Thymus (tissue), 11 donors: ENCODE data around the gene SLC52A1. TPM values are rescaled to one million over a fixed set of nuclear protein-coding genes. Genes with fewer than 3 reads are reported as not detected.

Experiments used
- DNase-seq, 9 donors: peaks; one replicate each; pipeline ENCODE4 v3.0.0-alpha.2; 2013; ENCODE audit warnings: low spot score in 9 of 9, low read depth in 6 of 9, missing footprints in 1 of 9
- H3K27ac ChIP-seq, 2 donors: one replicate each; pipeline ENCODE4 v1.5.1; 2013; ENCODE audit warnings: control low read depth in 1 of 2, low read depth in 1 of 2, low read length in 1 of 2, mild to moderate bottlenecking in 1 of 2, moderate library complexity in 1 of 2
- H3K27me3 ChIP-seq, 2 donors: one replicate each; pipeline ENCODE4 v1.5.1; 2013; ENCODE audit warnings: low read length in 1 of 2; ENCODE audit not compliant: control insufficient read depth in 2 of 2, insufficient read depth in 1 of 2
- H3K36me3 ChIP-seq, 2 donors: one replicate each; pipeline ENCODE4 v1.5.1; 2013; ENCODE audit warnings: low read length in 1 of 2, mild to moderate bottlenecking in 1 of 2, moderate library complexity in 1 of 2; ENCODE audit not compliant: control insufficient read depth in 2 of 2, insufficient read depth in 2 of 2
- H3K4me1 ChIP-seq, 2 donors: one replicate each; pipeline ENCODE4 v1.5.1; 2013; ENCODE audit warnings: low read length in 2 of 2; ENCODE audit not compliant: control insufficient read depth in 2 of 2, insufficient read depth in 2 of 2
- H3K4me3 ChIP-seq, 2 donors: one replicate each; pipeline ENCODE4 v1.5.1; 2013; ENCODE audit warnings: low read length in 2 of 2, control low read depth in 1 of 2, mild to moderate bottlenecking in 1 of 2
- H3K9me3 ChIP-seq, 2 donors: one replicate each; pipeline ENCODE4 v1.5.1; 2013; ENCODE audit warnings: low read length in 1 of 2, mild to moderate bottlenecking in 1 of 2; ENCODE audit not compliant: control insufficient read depth in 2 of 2, insufficient read depth in 1 of 2
- WGBS: extraction: QIAGEN DNeasy Blood & Tissue Kit; methylation state at CpG from one replicate; pipeline ENCODE4 v1.1.7; 2013; 5-methylcytosine and 5-hydroxymethylcytosine counted together
- polyA plus RNA-seq: library from polyadenylated mRNA; stranded (reverse); fragments of 200-250 nt; gene quantifications from one replicate; pipeline ENCODE4 v1.2.3, GENCODE V29; 2013
- total RNA-seq: library from RNA; stranded (reverse); fragments of 120-200 nt; gene quantifications from one replicate; pipeline ENCODE4 v1.2.4, GENCODE V29; 2013
- donor health status: healthy.

Gene SLC52A1
- total and polyA plus RNA-seq, 2 donors = 0.80 to 0.96 TPM

DNA sequence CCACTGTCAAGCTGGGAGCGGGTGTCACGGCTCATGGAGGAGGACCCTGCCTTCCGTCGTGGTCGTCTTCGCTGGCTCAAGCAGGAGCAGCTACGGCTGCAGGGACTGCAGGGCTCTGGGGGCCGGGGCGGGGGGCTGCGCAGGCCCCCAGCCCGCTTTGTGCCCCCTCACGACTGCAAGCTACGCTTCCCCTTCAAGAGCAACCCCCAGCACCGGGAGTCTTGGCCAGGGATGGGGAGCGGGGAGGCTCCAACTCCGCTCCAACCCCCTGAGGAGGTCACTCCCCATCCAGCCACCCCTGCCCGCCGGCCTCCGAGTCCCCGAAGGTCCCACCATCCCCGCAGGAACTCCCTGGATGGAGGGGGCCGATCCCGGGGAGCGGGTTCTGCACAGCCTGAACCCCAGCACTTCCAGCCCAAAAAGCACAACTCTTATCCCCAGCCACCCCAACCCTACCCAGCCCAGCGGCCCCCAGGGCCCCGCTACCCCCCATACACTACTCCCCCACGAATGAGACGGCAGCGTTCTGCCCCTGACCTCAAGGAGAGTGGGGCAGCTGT is 11.6 kb downstream of the SLC52A1 start:
- no peak for DNase-seq
- H3K36me3 ChIP-seq = peaks cover 23 to 36% of the 10 kb centered on the region in 2 donors
- H3K4me1 ChIP-seq = peaks cover 0 to 3% of the 10 kb centered on the region in 2 donors
- H3K4me3 ChIP-seq = no peak overlapping the region
- no peaks in the 10 kb centered on the region for H3K27me3 ChIP-seq
- H3K27ac ChIP-seq = no peak overlapping the region
- no peaks in the 10 kb centered on the region for H3K9me3 ChIP-seq
- WGBS = 91% methylated on average over 29 of the region's 29 CpGs

DNA sequence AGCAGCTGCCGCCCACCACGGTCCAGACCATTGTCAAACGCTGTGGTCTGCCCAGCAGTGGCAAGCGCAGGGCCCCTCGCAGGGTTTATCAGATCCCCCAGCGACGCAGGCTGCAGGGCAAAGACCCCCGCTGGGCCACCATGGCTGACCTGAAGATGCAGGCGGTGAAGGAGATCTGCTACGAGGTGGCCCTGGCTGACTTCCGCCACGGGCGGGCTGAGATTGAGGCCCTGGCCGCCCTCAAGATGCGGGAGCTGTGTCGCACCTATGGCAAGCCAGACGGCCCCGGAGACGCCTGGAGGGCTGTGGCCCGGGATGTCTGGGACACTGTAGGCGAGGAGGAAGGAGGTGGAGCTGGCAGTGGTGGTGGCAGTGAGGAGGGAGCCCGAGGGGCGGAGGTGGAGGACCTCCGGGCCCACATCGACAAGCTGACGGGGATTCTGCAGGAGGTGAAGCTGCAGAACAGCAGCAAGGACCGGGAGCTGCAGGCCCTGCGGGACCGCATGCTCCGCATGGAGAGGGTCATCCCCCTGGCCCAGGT is 13.0 kb downstream of the SLC52A1 start:
- Histone ChIP-seq H3K9me3 (no peaks in the 10 kb centered on the region), H3K36me3 (peaks cover 23 to 36% of the 10 kb centered on the region in 2 donors), H3K4me3 (no peak overlapping the region), H3K27ac (no peak overlapping the region), H3K4me1 (peaks cover 0 to 3% of the 10 kb centered on the region in 2 donors), H3K27me3 (no peaks in the 10 kb centered on the region)
- WGBS = 97% methylated on average over 30 of the region's 30 CpGs
- DNase-seq = no peak

DNA sequence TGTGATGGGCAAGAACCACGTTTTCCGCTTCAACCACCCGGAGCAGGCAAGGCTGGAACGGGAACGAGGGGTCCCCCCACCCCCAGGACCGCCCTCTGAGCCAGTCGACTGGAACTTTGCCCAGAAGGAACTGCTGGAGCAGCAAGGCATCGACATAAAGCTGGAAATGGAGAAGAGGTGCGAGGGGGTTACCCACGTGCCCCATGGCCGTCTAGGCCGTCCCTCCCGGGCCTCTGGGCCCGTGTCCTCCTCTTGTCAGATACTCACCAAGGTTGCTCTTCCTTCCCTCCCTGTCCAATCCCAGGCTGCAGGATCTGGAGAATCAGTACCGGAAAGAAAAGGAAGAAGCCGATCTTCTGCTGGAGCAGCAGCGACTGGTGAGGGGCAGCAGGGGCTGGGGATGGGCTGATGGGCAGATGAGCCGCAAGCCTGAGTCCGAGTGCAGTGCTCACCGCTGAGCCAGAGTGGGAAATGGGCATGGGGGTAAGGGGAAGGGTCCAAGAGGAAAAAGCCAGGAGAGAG is 14.7 kb downstream of the SLC52A1 start:
- Histone ChIP-seq H3K27ac (no peak overlapping the region), H3K4me3 (no peak overlapping the region), H3K27me3 (no peaks in the 10 kb centered on the region), H3K4me1 (peaks cover 0 to 3% of the 10 kb centered on the region in 2 donors), H3K9me3 (no peaks in the 10 kb centered on the region), H3K36me3 (peaks cover 26 to 44% of the 10 kb centered on the region in 2 donors)
- DNase-seq = no peak
- 94% methylated on average over 20 of the region's 20 CpGs for WGBS

DNA sequence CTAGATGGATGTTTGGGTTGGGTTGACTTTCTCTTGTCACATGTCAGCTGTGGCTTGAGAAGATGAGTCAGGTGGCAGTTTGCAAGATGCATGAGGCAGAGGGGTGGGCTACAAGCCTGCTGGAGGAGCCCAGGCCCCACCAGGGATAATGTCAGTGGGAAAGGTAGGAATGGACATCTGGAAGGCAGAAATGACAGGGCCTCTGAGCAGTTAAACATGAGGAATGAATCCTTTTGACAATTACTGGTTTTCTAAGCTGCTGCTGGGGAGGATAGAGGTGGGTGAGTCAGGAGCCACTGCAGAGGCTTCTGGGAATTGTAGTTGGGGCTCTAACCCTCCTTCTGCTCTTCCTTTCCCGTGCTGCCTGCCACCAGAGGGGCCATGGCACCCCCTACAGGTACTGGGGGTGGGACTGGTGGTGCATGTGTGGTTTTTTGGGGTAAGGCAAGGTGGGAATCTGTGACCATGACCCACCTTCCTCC is 15.7 kb downstream of the SLC52A1 start:
- 11% methylated on average over 1 of the region's 1 CpG for WGBS
- Histone ChIP-seq H3K36me3 (peaks cover 33 to 45% of the 10 kb centered on the region in 2 donors), H3K27ac (no peak overlapping the region), H3K9me3 (no peaks in the 10 kb centered on the region), H3K4me3 (no peak overlapping the region), H3K27me3 (no peaks in the 10 kb centered on the region), H3K4me1 (peaks cover 0 to 3% of the 10 kb centered on the region in 2 donors)
- peak in 7 of 9 donors; percentile 23 to 76 (median 47) for DNase-seq

DNA sequence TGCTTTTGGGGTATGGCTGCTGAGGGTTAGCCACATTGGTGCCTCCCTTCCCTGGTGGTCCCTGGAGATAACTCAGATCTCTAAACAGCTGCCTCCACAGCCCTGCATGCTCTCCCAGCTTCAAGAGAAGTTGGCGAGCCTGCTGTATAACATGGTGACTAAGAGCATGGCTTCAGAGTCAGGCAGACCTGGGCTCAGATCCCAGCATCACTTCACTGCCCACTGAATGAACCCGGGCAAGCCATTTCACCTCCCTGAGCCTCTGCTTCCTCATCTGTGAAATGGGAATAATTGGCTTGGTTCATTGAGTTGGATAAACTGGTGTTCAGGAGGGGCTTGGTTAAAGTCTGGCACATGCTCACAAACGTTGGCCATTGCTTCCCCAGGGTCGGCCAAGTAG is 20.9 kb downstream of the SLC52A1 start:
- H3K36me3 ChIP-seq = peaks cover 18 to 26% of the 10 kb centered on the region in 2 donors
- no peak for DNase-seq
- WGBS = 95% methylated on average over 4 of the region's 4 CpGs

DNA sequence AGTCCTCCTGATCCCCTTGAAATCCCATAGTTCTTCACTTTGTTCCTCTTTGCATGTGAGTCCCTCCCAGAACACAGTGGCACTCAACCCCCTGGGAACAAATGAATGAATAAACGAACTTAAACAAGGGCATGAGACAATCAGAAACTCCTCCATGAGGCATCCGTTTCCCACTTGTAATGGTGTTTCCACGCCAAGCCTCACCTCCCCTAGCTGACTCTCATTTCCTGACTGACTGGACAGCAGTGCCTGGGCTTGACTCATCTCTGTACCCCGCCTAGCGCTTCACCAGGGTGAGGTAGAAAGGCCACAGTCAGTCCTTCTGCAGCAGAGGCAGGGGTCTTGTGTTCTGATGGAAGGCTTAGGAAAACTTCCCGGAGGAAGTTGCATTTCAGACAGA is 23.3 kb downstream of the SLC52A1 start:
- Histone ChIP-seq H3K36me3 (peaks cover 29% of the 10 kb centered on the region in 2 donors), H3K4me3 (no peak overlapping the region), H3K4me1 (peaks cover 0 to 8% of the 10 kb centered on the region in 2 donors), H3K27me3 (no peaks in the 10 kb centered on the region), H3K27ac (no peak overlapping the region), H3K9me3 (no peaks in the 10 kb centered on the region)
- no peak for DNase-seq
- WGBS = 93% methylated on average over 6 of the region's 6 CpGs

More for the DNA sequence above, 20.9 kb downstream of the SLC52A1 start:
- H3K27ac ChIP-seq = no peak overlapping the region
- no peaks in the 10 kb centered on the region for H3K9me3 ChIP-seq
- H3K4me3 ChIP-seq = no peak overlapping the region
- peaks cover 0 to 8% of the 10 kb centered on the region in 2 donors for H3K4me1 ChIP-seq
- no peaks in the 10 kb centered on the region for H3K27me3 ChIP-seq

DNA sequence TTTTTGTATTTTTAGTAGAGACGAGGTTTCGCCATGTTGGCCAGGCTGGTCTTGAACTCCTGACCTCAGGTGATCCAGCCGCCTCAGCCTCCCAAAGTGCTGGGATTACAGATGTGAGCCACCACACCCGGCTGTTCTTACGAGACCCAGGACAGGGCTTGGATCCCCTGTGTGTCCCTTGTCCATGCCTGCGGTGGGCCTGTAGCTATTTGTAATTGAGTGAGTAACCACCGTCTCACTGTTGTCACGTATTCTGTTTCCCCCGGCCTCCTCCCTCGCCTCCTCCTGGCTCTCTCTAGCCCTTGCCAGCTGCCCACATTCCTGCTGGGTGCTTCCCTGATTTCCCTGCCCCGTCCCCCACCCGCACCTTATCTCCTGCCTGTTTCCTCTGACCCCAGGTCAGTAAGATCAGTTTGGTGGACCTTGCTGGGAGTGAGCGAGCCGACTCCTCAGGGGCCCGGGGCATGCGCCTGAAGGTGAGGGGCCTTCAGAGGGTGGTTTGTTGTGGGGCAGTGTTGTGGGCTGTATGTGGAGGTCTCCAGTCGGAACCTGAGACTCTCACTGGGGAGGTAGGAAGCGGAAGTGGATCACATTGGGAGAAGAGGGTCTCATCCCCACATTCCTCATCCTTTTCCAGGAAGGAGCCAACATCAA is 31.9 kb downstream of the SLC52A1 start:
- H3K36me3 ChIP-seq = peaks cover 43 to 44% of the 10 kb centered on the region in 2 donors
- peaks cover 8 to 9% of the 10 kb centered on the region in 2 donors for H3K4me1 ChIP-seq
- H3K4me3 ChIP-seq = no peak overlapping the region
- H3K27me3 ChIP-seq = peaks cover 0 to 9% of the 10 kb centered on the region in 2 donors
- WGBS = 97% methylated on average over 18 of the region's 18 CpGs
- H3K9me3 ChIP-seq = no peaks in the 10 kb centered on the region
- no peak overlapping the region for H3K27ac ChIP-seq
- no peak for DNase-seq

DNA sequence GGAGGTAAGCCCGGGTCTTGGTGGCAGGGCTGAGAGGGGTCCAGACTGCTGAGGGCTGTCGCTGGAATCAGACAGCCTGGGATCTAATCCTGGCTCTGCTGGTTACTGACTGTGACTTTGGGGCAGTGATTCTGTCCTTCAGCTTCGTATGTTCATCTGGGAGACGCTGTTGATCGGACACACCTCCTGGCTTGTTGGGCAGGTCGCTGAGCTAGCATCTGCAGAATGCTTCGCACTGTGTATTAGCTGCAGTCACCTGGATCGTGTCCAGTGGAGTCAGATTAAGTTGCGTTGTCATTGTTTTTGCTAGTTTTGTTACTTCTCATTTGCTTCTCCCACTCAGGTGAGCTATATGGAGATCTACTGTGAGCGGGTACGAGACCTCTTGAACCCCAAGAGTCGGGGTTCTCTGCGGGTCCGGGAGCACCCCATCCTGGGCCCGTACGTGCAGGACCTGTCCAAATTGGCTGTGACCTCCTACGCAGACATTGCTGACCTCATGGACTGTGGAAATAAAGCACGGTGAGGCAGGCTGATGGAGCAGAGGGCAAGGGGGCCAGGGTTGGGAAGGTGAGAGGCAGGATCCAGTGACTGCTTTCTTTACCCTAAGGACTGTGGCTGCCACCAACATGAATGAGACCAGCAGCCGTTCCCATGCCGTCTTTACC is 33.0 kb downstream of the SLC52A1 start:
- no peak overlapping the region for H3K27ac ChIP-seq
- H3K9me3 ChIP-seq = peaks cover 0 to under 1% of the 10 kb centered on the region in 2 donors
- no peak overlapping the region for H3K4me3 ChIP-seq
- no peak for DNase-seq
- H3K4me1 ChIP-seq = peaks cover 12% of the 10 kb centered on the region in 2 donors
- H3K27me3 ChIP-seq = peaks cover 0 to 14% of the 10 kb centered on the region in 2 donors
- peaks cover 35 to 40% of the 10 kb centered on the region in 2 donors for H3K36me3 ChIP-seq
- 97% methylated on average over 20 of the region's 20 CpGs for WGBS
